HepG2 (cell line): ENCODE results near the gene BPIFB2. TPM values are rescaled to one million over a fixed set of nuclear protein-coding genes. Genes with fewer than 3 reads are reported as not detected.

Experiments
- ATAC-seq: fragments of 200-7000 bp; cut with Tn5 transposase; 3 replicates; pipeline ENCODE4 v1.9.1; 2020; ENCODE audit warnings: mild to moderate bottlenecking, moderate library complexity
- BruUV-seq: library from RNA; stranded (reverse); fragments of 400-500 nt; replicated peaks from 2 replicates; lab custom pipeline; 2021; lab: Mats Ljungman, UMichigan
- CTCF ChIA-PET: fragments of 300-600 bp; formaldehyde crosslinking; extraction: SDS; loops from one replicate; lab custom pipeline; 2021; ENCODE audit warnings: low total read pairs, inconsistent platforms, low intra/inter-chr PET ratio; lab: Yijun Ruan, JAX
- POLR2A ChIA-PET: fragments of 350-600 bp; sonication (Branson Sonifier 250); formaldehyde crosslinking; loops from one replicate; lab custom pipeline; 2020; ENCODE audit warnings: antibody characterized with exemption, inconsistent platforms; lab: Yijun Ruan, JAX
- DNase-seq: peaks from one replicate; pipeline ENCODE4 v3.0.0-alpha.2; 2015; ENCODE audit warnings: low spot score
- FAIRE-seq: peaks from 3 replicates; lab custom pipeline; 2011; peaks lifted over from hg19 to GRCh38; lab: Jason Lieb, UNC
- H2AFZ ChIP-seq: one replicate; pipeline ENCODE4 v1.6.1; 2011; ENCODE audit warnings: low read length, inconsistent platforms
- H3K27ac ChIP-seq: fragments of 300-600 bp; 3 replicates; pipeline ENCODE4 v1.8.0; 2011; ENCODE audit warnings: mixed run types, mild to moderate bottlenecking, mixed read lengths, low read length, inconsistent platforms; ENCODE audit not compliant: insufficient read depth; ENCODE audit errors: extremely low read length
- H3K27me3 ChIP-seq, 2 experiments: fragments of 200-600 bp in 1 of 2; 2 replicates in 1 of 2; 3 replicates in 1 of 2; pipeline versions ENCODE4 v1.6.0 to v1.8.0; 2011; ENCODE audit warnings: low read length in 2 of 2, mild to moderate bottlenecking in 2 of 2, moderate library complexity in 2 of 2, inconsistent platforms in 1 of 2; ENCODE audit not compliant: insufficient read depth in 2 of 2, control insufficient read depth in 1 of 2
- H3K36me3 ChIP-seq, 2 experiments: fragments of 200-600 bp in 1 of 2; replicated peaks in 1 of 2; 2 replicates in 1 of 2; 3 replicates in 1 of 2; pipeline versions ENCODE4 v1.5.1 to v1.8.0; 2011; ENCODE audit warnings: low read length in 2 of 2, inconsistent platforms in 1 of 2; ENCODE audit not compliant: insufficient read depth in 2 of 2, control insufficient read depth in 1 of 2
- H3K4me1 ChIP-seq: 2 replicates; pipeline ENCODE4 v1.5.1; 2012; ENCODE audit warnings: low read length, inconsistent platforms; ENCODE audit not compliant: insufficient read depth
- H3K4me2 ChIP-seq: 2 replicates; pipeline ENCODE4 v1.6.0; 2011; ENCODE audit warnings: low read depth, low read length, inconsistent platforms
- H3K4me3 ChIP-seq, 3 experiments: fragments of 200-600 bp in 1 of 3; sonication (generic), shearing (Covaris generic) in 1 of 3; replicated peaks in 1 of 3; 2 replicates each; pipeline ENCODE4 v1.5.1; 2011 to 2016; ENCODE audit warnings: low read length in 3 of 3, inconsistent platforms in 2 of 3, low read depth in 2 of 3, mild to moderate bottlenecking in 2 of 3, control low read depth in 1 of 3, mixed read lengths in 1 of 3; ENCODE audit not compliant: insufficient read depth in 1 of 3
- H3K79me2 ChIP-seq: one replicate; pipeline ENCODE4 v1.6.1; 2011; ENCODE audit warnings: low read length, inconsistent platforms; ENCODE audit not compliant: insufficient read depth
- H3K9ac ChIP-seq: 2 replicates; pipeline ENCODE4 v1.6.0; 2011; ENCODE audit warnings: mild to moderate bottlenecking, low read depth, low read length, inconsistent platforms; ENCODE audit not compliant: insufficient read depth
- H3K9me3 ChIP-seq: 2 replicates; pipeline ENCODE4 v1.5.1; 2012; ENCODE audit warnings: mild to moderate bottlenecking, low read length
- H4K20me1 ChIP-seq: 2 replicates; pipeline ENCODE4 v1.6.0; 2011; ENCODE audit warnings: inconsistent platforms, mild to moderate bottlenecking, low read length, moderate library complexity; ENCODE audit not compliant: insufficient read depth
- ETV5 ChIP-seq: IDR thresholded peaks from 2 replicates; pipeline ENCODE4 v1.6.1; 2018; ENCODE audit warnings: missing biosample characterization, missing genetic modification reagents, inconsistent platforms, borderline replicate concordance
- FOSL2 ChIP-seq: sonication (generic); formaldehyde crosslinking; IDR thresholded peaks from 2 replicates; pipeline ENCODE4 v1.4.0; 2020; ENCODE audit warnings: missing genetic modification reagents
- FOXO1 ChIP-seq: sonication (generic); formaldehyde crosslinking; IDR thresholded peaks from 2 replicates; pipeline ENCODE4 v1.4.0; 2020; ENCODE audit warnings: missing genetic modification reagents
- GZF1 ChIP-seq: sonication (generic); formaldehyde crosslinking; IDR thresholded peaks from 2 replicates; pipeline ENCODE4 v1.5.1; 2020; ENCODE audit warnings: mild to moderate bottlenecking, missing genetic modification reagents
- HCFC1 ChIP-seq: fragments of 150-350 bp; IDR thresholded peaks from 2 replicates; pipeline ENCODE4 v1.6.1; 2014; ENCODE audit warnings: low read depth, low read length
- NFIC ChIP-seq: IDR thresholded peaks from 2 replicates; pipeline ENCODE4 v1.6.1; 2012; ENCODE audit warnings: mild to moderate bottlenecking, low read length, inconsistent platforms
- PHF8 ChIP-seq: sonication (generic); formaldehyde crosslinking; IDR thresholded peaks from 2 replicates; pipeline ENCODE4 v1.5.0; 2020; ENCODE audit warnings: missing genetic modification reagents
- POLR2AphosphoS2 ChIP-seq: IDR thresholded peaks from 2 replicates; pipeline ENCODE4 v1.6.1; 2011; ENCODE audit warnings: low read depth, low read length, improper control_type of control experiment
- SMC3 ChIP-seq: IDR thresholded peaks from 2 replicates; pipeline ENCODE4 v1.6.1; 2011; ENCODE audit warnings: low read length, improper control_type of control experiment
- SP1 ChIP-seq, 2 experiments: fragments of 450-650 bp in 1 of 2; sonication (generic) in 1 of 2; formaldehyde crosslinking in 1 of 2; IDR thresholded peaks; 2 replicates each; pipeline versions ENCODE4 v1.4.0 to v1.6.1; 2016 to 2020; ENCODE audit warnings: missing genetic modification reagents in 1 of 2
- ZFP36 ChIP-seq: fragments of 150-350 bp; IDR thresholded peaks from 2 replicates; pipeline ENCODE4 v1.6.1; 2018; ENCODE audit warnings: borderline replicate concordance, low read length, low read depth; ENCODE audit not compliant: partially characterized antibody
- ZNF138 ChIP-seq: sonication (generic); formaldehyde crosslinking; IDR thresholded peaks from 2 replicates; pipeline ENCODE4 v1.5.0; 2020; ENCODE audit warnings: mild to moderate bottlenecking, low read depth, missing genetic modification reagents
- ZNF331 ChIP-seq: sonication (generic); formaldehyde crosslinking; IDR thresholded peaks from 2 replicates; pipeline ENCODE4 v1.4.0; 2020; ENCODE audit warnings: missing genetic modification reagents
- ZNF44 ChIP-seq: sonication (generic); formaldehyde crosslinking; IDR thresholded peaks from 2 replicates; pipeline ENCODE4 v1.5.1; 2020; ENCODE audit warnings: mild to moderate bottlenecking, missing genetic modification reagents
- ZNF552 ChIP-seq: sonication (generic); formaldehyde crosslinking; IDR thresholded peaks from 2 replicates; pipeline ENCODE4 v1.9.0; 2022; ENCODE audit warnings: missing genetic modification reagents, mild to moderate bottlenecking, borderline replicate concordance
- ZNF605 ChIP-seq: sonication (generic); formaldehyde crosslinking; IDR thresholded peaks from 2 replicates; pipeline ENCODE4 v1.8.0; 2022; ENCODE audit warnings: mild to moderate bottlenecking, missing genetic modification reagents
- ZNF644 ChIP-seq: IDR thresholded peaks from 2 replicates; pipeline ENCODE4 v1.6.1; 2016; ENCODE audit warnings: low read depth
- ZNF672 ChIP-seq: sonication (generic); formaldehyde crosslinking; IDR thresholded peaks from 2 replicates; pipeline ENCODE4 v1.8.1; 2022; ENCODE audit warnings: missing genetic modification reagents
- in situ Hi-C: cut with HindIII; loops from 2 replicates; pipeline ENCODE4 v1.10.0; 2017; ENCODE audit warnings: low pct_unique_long_range_greater_than_20kb; ENCODE audit not compliant: extremely low pct_ligation_motif_present
- intact Hi-C: fragments of 100-400 bp; cut with micrococcal nuclease; formaldehyde crosslinking; loops from one replicate; pipeline ENCODE4 v1.10.0; 2022; ENCODE audit not compliant: unreplicated experiment
- polyA plus RNA-seq, 8 experiments: library from polyadenylated mRNA; depleted of rRNA in 3 of 8; stranded (reverse) in 7 of 8; unstranded in 1 of 8; fragments of >200 nt; fragmentation: Illumina TruSeq in 4 of 8; extraction: Trizol in 4 of 8; gene quantifications; 2 replicates each; pipeline versions ENCODE4 v1.2.1 to v1.2.3, GENCODE V29; 2011 to 2016; ENCODE audit warnings: low read depth in 4 of 8, missing spikeins in 1 of 8, mixed read lengths in 1 of 8; ENCODE audit not compliant: insufficient read depth in 1 of 8
- total RNA-seq, 5 experiments: library from RNA; depleted of rRNA; stranded (reverse); fragments of >200 nt; fragmentation: Illumina TruSeq; extraction: Trizol; gene quantifications; 2 replicates each; pipeline ENCODE4 v1.2.3, GENCODE V29; 2016; ENCODE audit warnings: low read depth in 1 of 5
- TF ChIP-seq, protein P1 (sequence below): sonication (generic); formaldehyde crosslinking; conservative IDR thresholded peaks from 2 replicates; pipeline ENCODE4 v1.4.0; 2020; ENCODE audit warnings: missing genetic modification reagents
- TF ChIP-seq, protein P2 (sequence below), 2 experiments: sonication (generic) in 1 of 2; formaldehyde crosslinking in 1 of 2; IDR thresholded peaks; 2 replicates each; pipeline versions ENCODE4 v1.4.0 to v1.6.1; 2016 to 2020; ENCODE audit warnings: borderline replicate concordance in 1 of 2, low read depth in 1 of 2, mild to moderate bottlenecking in 1 of 2, missing genetic modification reagents in 1 of 2
- TF ChIP-seq, protein P3 (sequence below): sonication (generic); formaldehyde crosslinking; IDR thresholded peaks from 2 replicates; pipeline ENCODE4 v1.4.0; 2020; ENCODE audit warnings: mild to moderate bottlenecking, missing genetic modification reagents

The BPIFB2 gene
- total and polyA plus RNA-seq, 2 of the 13 experiments (the other 11 are each of a cell fraction or from before 2014, with no cell fraction given), result 54.5 to 902 TPM

DNA sequence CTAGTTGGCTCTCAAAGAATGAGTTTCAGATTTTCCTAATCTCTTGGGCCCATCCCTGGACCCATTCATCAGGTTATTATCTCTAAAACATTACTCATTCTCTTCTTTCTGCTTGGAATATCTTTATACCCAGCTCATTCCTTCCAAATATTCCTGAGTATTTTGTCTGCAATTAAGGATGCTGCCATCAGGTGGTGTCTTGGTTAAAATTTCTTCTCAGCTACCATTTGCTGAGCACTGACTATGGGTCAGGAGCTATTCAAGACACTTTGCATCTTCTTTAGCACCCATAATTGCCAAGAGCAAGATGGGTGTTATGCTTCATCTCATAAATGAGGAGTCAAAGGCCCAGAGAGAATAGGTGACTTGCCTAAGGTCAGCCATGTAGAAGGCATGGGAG lies 11.7 kb upstream of the BPIFB2 start:
- Histone ChIP-seq H3K79me2 (no peaks in the 10 kb centered on the region), H3K9me3 (peaks cover 13% of the 10 kb centered on the region), H3K27me3 (peaks cover 0 to 39% of the 10 kb centered on the region in 2 experiments; a peak in 4 of 5 replicates), H2AFZ (no peak overlapping the region), H3K9ac (no peak overlapping the region), H3K27ac (no peak overlapping the region), H3K4me2 (no peak overlapping the region), H3K36me3 (no peaks in the 10 kb centered on the region), H3K4me1 (peaks cover 21% of the 10 kb centered on the region), H3K4me3 (no peak overlapping the region), H4K20me1 (no peaks in the 10 kb centered on the region)
- ATAC-seq (no peak), FAIRE-seq (no peak), DNase-seq (no peak)
- intact Hi-C loops (loop anchor here (1.0 kb wide), 1 partner anchor 100 kb away; no protein-coding TSS in a partner anchor), in situ Hi-C loops (no loop called here)
- ChIA-PET POLR2A (no interaction called here), CTCF (interaction anchor here (1.2 to 3.4 kb wide), 2 partner anchors 9 to 100 kb away, joined by 6 to 25 read pairs; partner anchors contain the start of gene SUN5)
- BruUV-seq, result no TSS peak
- TF ChIP-seq ZFP36 (no peak), HCFC1 (no peak), GZF1 (CRISPR knock-in tag) (no peak), FOXO1 (no peak), ZNF552 (CRISPR knock-in tag) (no peak), SMC3 (peak; percentile 48; the same call in 1 of the 2 replicates), PHF8 (CRISPR knock-in tag) (no peak), ZNF331 (CRISPR knock-in tag) (peak; percentile 40; the same call in 1 of the 2 replicates), ZNF605 (no peak), POLR2AphosphoS2 (no peak), ETV5 (CRISPR knock-in tag) (no peak), SP1 (IDR thresholded peaks at IDR 0.05) (no peak), SP1 (CRISPR knock-in tag; IDR thresholded peaks at IDR 0.05) (no peak), ZNF672 (CRISPR knock-in tag) (no peak), ZNF138 (CRISPR knock-in tag) (no peak), ZNF44 (no peak), FOSL2 (CRISPR knock-in tag) (no peak), NFIC (no peak), ZNF644 (CRISPR knock-in tag) (no peak)
- TF ChIP-seq, protein P1, sequence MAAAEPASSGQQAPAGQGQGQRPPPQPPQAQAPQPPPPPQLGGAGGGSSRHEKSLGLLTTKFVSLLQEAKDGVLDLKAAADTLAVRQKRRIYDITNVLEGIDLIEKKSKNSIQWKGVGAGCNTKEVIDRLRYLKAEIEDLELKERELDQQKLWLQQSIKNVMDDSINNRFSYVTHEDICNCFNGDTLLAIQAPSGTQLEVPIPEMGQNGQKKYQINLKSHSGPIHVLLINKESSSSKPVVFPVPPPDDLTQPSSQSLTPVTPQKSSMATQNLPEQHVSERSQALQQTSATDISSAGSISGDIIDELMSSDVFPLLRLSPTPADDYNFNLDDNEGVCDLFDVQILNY (CRISPR knock-in tag), result no peak
- TF ChIP-seq, protein P2, sequence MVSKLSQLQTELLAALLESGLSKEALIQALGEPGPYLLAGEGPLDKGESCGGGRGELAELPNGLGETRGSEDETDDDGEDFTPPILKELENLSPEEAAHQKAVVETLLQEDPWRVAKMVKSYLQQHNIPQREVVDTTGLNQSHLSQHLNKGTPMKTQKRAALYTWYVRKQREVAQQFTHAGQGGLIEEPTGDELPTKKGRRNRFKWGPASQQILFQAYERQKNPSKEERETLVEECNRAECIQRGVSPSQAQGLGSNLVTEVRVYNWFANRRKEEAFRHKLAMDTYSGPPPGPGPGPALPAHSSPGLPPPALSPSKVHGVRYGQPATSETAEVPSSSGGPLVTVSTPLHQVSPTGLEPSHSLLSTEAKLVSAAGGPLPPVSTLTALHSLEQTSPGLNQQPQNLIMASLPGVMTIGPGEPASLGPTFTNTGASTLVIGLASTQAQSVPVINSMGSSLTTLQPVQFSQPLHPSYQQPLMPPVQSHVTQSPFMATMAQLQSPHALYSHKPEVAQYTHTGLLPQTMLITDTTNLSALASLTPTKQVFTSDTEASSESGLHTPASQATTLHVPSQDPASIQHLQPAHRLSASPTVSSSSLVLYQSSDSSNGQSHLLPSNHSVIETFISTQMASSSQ (IDR thresholded peaks at IDR 0.05; ENCODE audit: low read depth), result no peak
- TF ChIP-seq, protein P2 (CRISPR knock-in tag; IDR thresholded peaks at IDR 0.05; ENCODE audit: borderline replicate concordance), result no peak
- TF ChIP-seq, protein P3, sequence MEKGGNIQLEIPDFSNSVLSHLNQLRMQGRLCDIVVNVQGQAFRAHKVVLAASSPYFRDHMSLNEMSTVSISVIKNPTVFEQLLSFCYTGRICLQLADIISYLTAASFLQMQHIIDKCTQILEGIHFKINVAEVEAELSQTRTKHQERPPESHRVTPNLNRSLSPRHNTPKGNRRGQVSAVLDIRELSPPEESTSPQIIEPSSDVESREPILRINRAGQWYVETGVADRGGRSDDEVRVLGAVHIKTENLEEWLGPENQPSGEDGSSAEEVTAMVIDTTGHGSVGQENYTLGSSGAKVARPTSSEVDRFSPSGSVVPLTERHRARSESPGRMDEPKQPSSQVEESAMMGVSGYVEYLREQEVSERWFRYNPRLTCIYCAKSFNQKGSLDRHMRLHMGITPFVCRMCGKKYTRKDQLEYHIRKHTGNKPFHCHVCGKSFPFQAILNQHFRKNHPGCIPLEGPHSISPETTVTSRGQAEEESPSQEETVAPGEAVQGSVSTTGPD (CRISPR knock-in tag), result no peak
